SK-N-MC (cell line): ENCODE data around the gene SLC9C2.
"Not testable (repeated sequence)": the region's sequence is repeated elsewhere in the genome, so short reads cannot be mapped to it uniquely, and the experiment has no call there.

Source experiments
- DNase-seq: peaks from one replicate; pipeline ENCODE4 v3.0.0-alpha.2; 2011; ENCODE audit warnings: low read depth, low spot score
- H3K27ac ChIP-seq: fragments of 200-600 bp; sonication (generic); 2 replicates; pipeline ENCODE4 v1.5.1; 2016; ENCODE audit warnings: mixed run types
- H3K36me3 ChIP-seq: fragments of 200-600 bp; sonication (generic); 2 replicates; pipeline ENCODE4 v1.6.1; 2017; ENCODE audit warnings: antibody characterized with exemption, low read length, mixed read lengths; ENCODE audit not compliant: insufficient read depth
- H3K4me3 ChIP-seq: fragments of 200-600 bp; sonication (generic); 2 replicates; pipeline ENCODE4 v1.5.1; 2016
- H3K9ac ChIP-seq: fragments of 200-600 bp; sonication (generic); 2 replicates; pipeline ENCODE4 v1.8.0; 2017; ENCODE audit warnings: mixed run types, mixed read lengths; ENCODE audit not compliant: insufficient read length
- H3K9me3 ChIP-seq: fragments of 200-600 bp; sonication (generic); 2 replicates; pipeline ENCODE4 v1.6.1; 2017; ENCODE audit warnings: low read depth, mild to moderate bottlenecking, antibody characterized with exemption, low read length, moderate library complexity, mixed read lengths
- EZH2 ChIP-seq: fragments of 200-600 bp; sonication (generic); IDR thresholded peaks from one replicate; pipeline ENCODE4 v1.6.1; 2017; ENCODE audit warnings: antibody characterized with exemption
- FOXP2 ChIP-seq: optimal IDR thresholded peaks from 2 replicates; pipeline ENCODE3; 2011; ENCODE audit warnings: mild to moderate bottlenecking, moderate library complexity; ENCODE audit not compliant: insufficient read depth; ENCODE audit errors: extremely low read length, control extremely low read depth
- POLR2AphosphoS5 ChIP-seq: IDR thresholded peaks from 2 replicates; pipeline ENCODE4 v1.6.1; 2012; ENCODE audit warnings: mild to moderate bottlenecking, low read depth, low read length, borderline replicate concordance

SLC9C2 gene

DNA sequence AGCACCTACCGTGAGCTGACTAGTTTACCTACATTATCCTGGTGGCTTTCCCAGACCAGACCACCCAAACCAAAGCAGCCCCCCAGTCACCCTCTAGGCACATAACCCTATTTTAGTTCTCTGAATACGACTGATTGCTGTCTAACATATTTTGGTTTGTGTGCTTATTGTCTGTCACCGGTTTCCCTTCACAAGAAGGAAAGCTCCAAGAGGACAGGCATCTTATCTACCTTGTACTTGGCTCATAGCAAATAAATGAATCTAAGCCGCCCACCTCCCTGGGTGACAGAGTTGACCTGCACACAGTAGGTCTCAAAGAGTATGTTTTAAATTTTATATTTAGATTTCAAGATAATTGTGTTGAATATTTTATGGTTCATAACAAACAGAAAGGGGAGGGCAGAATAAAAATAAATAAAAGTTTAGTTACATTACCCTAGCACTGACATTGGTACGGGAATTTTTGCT is 126.6 kb downstream of the SLC9C2 start:
- H3K36me3 ChIP-seq: peaks cover 20% of the 10 kb centered on the region; the same call in 1 of the 2 replicates
- peak overlapping the region; percentile 24 for H3K9ac ChIP-seq
- no peaks in the 10 kb centered on the region for H3K9me3 ChIP-seq
- H3K27ac ChIP-seq: no peak overlapping the region
- DNase-seq: no peak
- TF ChIP-seq POLR2AphosphoS5: no peak
- no peak for TF ChIP-seq FOXP2
- TF ChIP-seq EZH2: no peak
- peak overlapping the region; percentile 85 for H3K4me3 ChIP-seq

DNA sequence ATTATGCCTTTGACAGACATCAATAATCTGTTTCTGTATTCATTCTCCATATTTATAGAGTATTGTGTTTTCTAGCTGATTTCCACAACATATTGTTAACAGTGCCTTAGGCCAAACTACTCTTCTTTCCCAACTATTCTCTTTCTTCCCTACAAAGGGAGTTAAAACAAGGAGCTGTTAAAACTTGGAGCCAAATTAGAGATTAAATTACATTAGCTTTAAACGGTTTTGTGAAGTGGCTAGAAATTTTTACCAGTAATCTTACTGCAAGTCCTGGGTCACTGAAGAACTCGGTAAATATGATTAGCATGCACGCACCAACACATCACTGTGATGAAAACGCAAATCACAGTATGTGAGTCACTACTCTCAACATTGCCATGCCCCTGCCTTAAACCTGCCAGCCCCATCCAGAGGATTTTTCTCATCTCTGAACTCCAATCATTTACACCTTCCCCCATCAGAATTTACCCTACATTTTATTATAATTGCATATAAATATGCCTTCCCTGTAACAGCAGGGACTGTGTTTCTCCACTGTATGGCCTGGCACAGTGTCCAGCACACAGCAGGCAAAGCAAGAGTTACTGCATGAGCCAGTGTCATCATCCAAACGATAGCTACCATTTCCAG is 127.2 kb downstream of the SLC9C2 start:
- no peaks in the 10 kb centered on the region for H3K9me3 ChIP-seq
- no peak overlapping the region; the same call in 1 of the 2 replicates for H3K4me3 ChIP-seq
- H3K9ac ChIP-seq: no peak overlapping the region
- TF ChIP-seq POLR2AphosphoS5 (no peak), FOXP2 (no peak)
- DNase-seq: no peak
- peaks cover 15% of the 10 kb centered on the region; the same call in 1 of the 2 replicates for H3K36me3 ChIP-seq
- H3K27ac ChIP-seq: no peak overlapping the region

DNA sequence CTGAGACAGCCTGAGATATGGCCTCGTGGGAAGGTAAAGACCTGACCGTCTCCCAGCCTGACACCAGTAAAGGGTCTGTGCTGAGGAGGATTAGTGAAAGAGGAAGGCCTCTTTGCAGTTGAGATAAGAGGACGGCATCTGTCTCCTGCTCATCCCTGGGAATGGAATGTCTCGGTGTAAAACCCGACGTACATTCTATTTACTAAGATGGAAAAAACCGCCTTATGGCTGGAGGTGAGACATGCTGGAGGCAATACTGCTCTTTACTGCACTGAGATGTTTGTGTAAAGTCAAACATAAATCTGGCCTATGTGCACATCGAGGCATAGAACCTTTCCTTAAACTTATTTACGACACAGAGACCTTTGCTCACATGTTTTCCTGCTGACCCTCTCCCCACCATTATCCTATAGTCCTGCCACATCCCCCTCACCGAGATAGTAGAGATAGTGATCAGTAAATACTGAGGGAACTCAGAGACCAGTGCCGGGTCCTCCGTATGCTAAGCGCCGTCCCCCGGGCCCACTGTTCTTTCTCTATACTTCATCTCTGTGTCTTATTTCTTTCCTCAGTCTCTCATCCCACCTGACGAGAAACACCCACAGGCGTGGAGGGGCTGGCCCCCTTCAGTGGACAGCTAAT is 128.0 kb downstream of the SLC9C2 start:
- not testable (repeated sequence) for DNase-seq, H3K36me3 ChIP-seq, H3K9me3 ChIP-seq, H3K27ac ChIP-seq, H3K4me3 ChIP-seq, H3K9ac ChIP-seq

DNA sequence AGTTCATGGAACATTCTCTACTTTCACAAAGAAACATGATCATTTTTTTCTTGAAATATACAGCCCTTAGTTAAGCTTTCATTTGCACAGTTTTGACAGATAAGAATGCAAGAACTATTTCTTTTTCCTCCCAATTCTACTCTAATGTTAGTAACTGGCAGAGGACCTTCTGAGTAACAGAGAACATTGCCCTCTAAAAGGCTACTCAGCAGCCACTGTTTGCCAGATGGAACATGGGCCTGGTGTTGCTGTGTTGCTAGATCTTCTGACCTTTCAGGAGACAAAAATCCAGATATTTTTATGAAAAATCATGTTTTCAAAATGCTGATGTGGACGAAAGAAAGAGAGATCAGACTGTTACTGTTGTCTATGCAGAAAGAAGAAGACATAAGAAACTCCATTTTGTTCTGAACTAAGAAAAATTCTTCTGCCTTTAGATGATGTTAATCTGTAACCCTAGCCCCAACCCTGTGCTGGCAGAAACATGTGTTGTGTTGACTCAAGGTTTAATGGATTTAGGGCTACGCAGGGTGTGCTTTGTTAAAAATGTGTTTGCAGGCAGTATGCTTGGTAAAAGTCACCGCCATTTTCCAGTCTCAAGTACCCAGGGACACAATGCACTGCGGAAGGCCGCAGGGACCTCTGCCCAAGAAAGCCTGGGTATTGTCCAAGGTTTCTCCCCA is 128.6 kb downstream of the SLC9C2 start:
- H3K9ac ChIP-seq: no peak overlapping the region
- 0 out of 2 replicates have a peak, but pooled peaks cover under 1% of the 10 kb centered on the region for H3K36me3 ChIP-seq
- no peak overlapping the region for H3K27ac ChIP-seq
- no peaks in the 10 kb centered on the region for H3K9me3 ChIP-seq
- no peak overlapping the region for H3K4me3 ChIP-seq
- DNase-seq: no peak
- TF ChIP-seq POLR2AphosphoS5 (no peak), EZH2 (no peak), FOXP2 (no peak)

DNA sequence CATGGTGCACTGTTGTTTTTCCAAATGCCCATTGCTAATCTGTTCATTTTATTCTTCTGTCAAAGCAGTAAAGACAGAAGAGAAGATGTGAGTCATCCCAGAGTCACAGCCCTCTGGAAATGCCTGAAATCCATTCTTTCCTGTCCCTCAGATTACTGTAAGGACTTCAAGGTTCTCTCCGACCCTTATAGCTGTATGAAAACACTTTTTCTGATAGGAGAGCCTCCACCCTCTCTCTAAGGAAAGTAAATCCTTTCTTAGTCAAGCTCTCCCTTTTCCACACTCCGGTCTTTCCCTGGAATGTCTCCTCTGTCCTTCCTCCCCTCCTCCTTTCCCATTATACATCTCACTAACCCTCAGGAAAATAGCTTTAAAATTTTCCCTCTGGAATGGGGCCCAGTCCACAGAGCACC is 129.3 kb downstream of the SLC9C2 start:
- no peak overlapping the region for H3K27ac ChIP-seq
- no peak for TF ChIP-seq EZH2
- no peak for TF ChIP-seq FOXP2
- TF ChIP-seq POLR2AphosphoS5: no peak
- H3K9ac ChIP-seq: no peak overlapping the region

DNA sequence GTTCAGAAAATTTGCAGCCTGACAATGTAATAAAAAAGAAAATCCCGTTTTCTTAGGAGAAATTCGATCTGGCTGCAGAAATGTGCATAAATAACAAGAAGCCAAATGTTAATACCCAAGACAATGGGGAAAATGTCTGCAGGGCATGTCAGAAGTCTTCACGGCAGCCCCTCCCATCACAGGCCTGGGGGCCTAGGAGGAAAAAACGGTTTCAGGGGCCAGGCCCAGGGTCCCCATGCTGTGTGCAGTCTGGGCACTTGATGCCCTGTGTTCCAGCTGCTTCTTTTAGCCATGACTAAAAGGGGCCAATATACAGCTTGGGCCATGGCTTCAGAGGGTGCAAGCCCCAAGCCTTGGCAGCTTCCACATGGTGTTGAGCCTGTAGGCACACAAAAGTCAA is 132.3 kb downstream of the SLC9C2 start:
- no peaks in the 10 kb centered on the region for H3K9me3 ChIP-seq
- TF ChIP-seq FOXP2 (no peak), EZH2 (no peak), POLR2AphosphoS5 (no peak)
- no peak overlapping the region for H3K27ac ChIP-seq
- DNase-seq: no peak
- no peak overlapping the region for H3K9ac ChIP-seq
- no peak overlapping the region for H3K4me3 ChIP-seq
- H3K36me3 ChIP-seq: no peaks in the 10 kb centered on the region

More for the DNA sequence above, 129.3 kb downstream of the SLC9C2 start:
- no peaks in the 10 kb centered on the region for H3K36me3 ChIP-seq
- H3K4me3 ChIP-seq: no peak overlapping the region
- no peak for DNase-seq
- H3K9me3 ChIP-seq: no peaks in the 10 kb centered on the region

DNA sequence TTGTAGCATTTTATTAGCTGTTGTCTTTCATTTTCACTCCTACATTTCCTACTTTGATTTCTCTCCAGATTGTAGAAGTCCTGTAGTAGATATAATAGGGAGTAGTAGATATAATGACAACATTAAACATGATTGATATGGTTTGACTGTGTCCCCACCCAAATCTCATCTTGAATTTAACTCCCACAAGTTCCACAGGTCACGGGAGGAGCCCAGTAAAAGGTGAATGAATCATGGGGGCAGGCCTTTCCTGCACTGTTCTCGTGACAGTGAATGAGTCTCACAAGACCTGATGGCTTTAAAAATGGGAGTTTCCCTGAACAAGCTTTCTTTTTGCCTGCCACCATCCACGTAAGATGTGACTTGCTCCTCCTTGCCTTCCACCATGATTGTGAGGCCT is 133.2 kb downstream of the SLC9C2 start:
- Histone ChIP-seq H3K9me3 (no peaks in the 10 kb centered on the region), H3K36me3 (no peaks in the 10 kb centered on the region), H3K4me3 (no peak overlapping the region), H3K9ac (no peak overlapping the region), H3K27ac (no peak overlapping the region)
- TF ChIP-seq POLR2AphosphoS5: no peak
- no peak for DNase-seq

DNA sequence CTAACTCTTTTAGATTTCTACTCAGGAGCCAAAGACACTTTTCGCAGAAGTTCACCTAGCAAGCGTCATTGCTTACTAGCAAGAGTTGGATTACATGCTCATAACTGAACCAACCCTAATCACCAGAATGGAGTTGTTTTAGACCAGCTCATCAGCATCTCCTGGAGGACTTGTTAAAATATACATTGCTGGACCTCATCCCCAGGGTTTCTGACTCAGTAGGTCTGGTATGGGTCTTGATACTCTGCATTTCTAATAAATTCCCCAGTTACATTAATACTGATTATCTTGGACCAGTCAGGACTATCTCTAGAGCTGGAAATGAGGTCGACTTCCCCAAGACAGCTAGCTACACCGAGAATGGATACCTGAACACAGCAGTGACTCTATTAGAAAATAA is 135.4 kb downstream of the SLC9C2 start:
- no peak for DNase-seq
- TF ChIP-seq POLR2AphosphoS5: no peak
- TF ChIP-seq EZH2: no peak
- no peak for TF ChIP-seq FOXP2
- Histone ChIP-seq H3K36me3 (no peaks in the 10 kb centered on the region), H3K4me3 (no peak overlapping the region), H3K9ac (no peak overlapping the region), H3K27ac (no peak overlapping the region), H3K9me3 (no peaks in the 10 kb centered on the region)

DNA sequence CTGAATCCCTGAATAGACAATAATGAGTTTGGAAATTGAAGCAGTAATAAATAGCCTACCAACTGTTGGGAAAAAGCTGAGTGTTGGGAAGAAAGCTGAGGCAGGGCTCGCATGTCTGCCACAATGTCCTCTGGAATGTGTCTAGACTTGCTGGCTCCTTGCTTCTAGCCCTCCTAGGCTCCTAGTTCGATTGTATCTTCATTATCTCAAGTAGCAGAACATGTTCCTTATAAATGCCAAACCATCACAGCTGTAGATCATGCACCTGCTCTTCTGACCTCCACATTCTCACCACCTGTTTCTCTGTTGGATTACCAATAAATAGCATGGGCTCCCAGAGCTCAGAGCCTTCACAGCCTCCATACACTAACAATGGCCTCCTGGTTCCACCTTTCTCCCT is 138.7 kb downstream of the SLC9C2 start:
- H3K27ac ChIP-seq, H3K9me3 ChIP-seq, H3K9ac ChIP-seq, H3K4me3 ChIP-seq, DNase-seq, H3K36me3 ChIP-seq: not testable (repeated sequence)

DNA sequence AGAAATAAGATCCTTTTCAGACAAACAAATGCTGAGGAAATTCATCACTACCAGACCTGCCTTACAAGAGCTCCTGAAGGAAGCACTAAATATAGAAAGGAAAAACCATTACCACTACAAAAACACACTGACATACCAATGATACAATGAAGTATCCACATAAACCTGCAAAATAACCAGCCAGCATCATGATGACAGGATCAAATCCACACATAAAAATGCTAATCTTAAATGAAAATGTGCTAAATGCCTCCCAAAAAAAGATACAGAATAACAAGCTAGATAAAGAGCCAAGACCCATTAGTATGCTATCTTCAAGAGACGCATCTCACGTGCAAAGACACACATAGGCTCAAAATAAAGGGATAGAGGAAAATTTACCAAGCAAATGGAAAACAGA is 140.2 kb downstream of the SLC9C2 start:
- not testable (repeated sequence) for DNase-seq, H3K9ac ChIP-seq, H3K9me3 ChIP-seq, H3K36me3 ChIP-seq, H3K4me3 ChIP-seq, H3K27ac ChIP-seq
